Skin of body (tissue), 2 donors: ENCODE results near the gene ZDHHC1. TPM values are rescaled to one million over a fixed set of nuclear protein-coding genes. Genes with fewer than 3 reads are reported as not detected.

Source experiments
- DNase-seq: peaks from one replicate; lab custom pipeline; 2025; lab: John Stamatoyannopoulos, UW
- total RNA-seq: library from RNA; depleted of rRNA; stranded (reverse); fragments of >200 nt; gene quantifications from one replicate; pipeline ENCODE4 v1.2.3, GENCODE V29; 2014

Gene ZDHHC1
- total RNA-seq, 1 donor from 2014 or later: 7.0 TPM

DNA sequence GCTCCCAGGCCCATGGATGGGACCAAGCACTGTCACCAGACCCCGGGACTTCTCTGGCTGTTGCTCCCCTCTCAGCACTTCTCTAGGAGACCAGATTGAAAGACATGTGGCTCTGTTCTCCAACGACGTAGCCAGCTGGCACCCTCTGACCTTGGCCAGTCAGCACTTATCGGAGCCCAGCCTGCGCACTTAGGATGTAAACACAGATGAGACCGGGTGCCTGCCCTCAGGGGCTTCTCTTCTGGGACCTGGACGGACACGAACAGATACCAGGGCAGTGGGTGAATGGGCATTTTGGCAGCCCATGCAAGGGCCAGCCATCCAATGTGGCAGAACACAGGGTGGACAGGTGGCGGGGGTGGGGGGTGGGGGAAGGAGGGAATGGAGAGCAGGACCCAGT, 6.6 kb downstream of the ZDHHC1 start:
- DNase-seq: no peak

DNA sequence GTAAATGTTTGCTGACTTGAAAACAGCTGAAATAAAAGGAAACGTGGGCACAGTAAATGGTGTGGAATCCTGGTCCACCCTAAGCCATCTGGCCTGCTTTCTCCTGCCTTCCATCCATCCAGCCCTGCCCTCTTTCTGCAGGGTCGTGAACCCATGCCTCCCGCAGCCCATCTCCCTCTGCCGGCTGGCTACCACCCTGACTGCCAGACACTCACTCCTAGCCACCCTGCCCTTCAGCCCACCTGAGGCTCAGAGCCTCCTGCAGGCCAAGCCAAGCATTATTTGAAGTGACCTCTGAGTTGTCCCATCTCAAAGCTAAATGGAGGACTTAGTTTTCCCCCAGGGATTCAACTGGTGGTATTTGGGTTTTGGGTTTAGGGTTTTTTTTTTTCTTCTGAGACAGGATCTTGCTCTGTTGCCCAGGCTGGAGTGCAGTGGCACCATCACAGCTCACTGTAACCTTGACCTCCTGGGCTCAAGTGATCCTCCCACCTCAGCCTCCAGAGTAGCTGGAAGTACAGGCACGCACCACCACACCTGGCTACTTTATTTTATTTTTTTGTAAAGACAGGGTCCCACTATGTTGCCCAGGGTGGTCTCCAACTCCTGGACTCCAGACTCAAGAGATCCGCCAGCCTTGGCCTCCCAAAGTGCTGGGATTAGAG, 8.4 kb downstream of the ZDHHC1 start:
- DNase-seq: no peak

DNA sequence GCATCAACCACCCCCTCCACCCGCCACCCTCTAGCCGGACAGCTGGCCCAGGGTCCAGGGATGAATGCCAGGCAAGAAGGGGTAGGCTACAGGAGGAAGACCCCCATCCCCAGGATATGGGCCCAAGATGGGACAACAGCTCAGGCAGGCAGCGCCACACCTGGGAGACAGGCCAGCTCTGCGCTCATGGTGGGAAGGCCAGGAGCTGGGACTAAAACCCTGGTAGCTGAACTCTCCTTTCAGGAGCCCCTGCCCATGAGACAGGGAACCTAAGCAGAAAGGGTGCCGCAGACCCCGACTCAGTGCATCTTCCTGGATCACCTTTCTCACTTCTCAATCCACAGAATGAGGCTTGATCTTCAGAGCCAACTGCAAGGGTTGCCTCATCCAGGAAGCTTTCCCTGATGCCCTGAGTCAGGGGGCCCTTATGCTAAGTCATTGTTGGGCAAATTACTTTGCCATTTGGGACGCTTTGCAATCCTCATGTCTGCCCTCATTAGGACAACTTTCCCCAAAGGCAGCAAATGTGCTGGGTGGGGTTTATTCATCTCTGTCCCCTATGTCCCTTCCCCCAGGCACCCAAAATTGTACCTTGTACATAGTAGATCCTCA, 9.0 kb downstream of the ZDHHC1 start:
- no peak for DNase-seq

DNA sequence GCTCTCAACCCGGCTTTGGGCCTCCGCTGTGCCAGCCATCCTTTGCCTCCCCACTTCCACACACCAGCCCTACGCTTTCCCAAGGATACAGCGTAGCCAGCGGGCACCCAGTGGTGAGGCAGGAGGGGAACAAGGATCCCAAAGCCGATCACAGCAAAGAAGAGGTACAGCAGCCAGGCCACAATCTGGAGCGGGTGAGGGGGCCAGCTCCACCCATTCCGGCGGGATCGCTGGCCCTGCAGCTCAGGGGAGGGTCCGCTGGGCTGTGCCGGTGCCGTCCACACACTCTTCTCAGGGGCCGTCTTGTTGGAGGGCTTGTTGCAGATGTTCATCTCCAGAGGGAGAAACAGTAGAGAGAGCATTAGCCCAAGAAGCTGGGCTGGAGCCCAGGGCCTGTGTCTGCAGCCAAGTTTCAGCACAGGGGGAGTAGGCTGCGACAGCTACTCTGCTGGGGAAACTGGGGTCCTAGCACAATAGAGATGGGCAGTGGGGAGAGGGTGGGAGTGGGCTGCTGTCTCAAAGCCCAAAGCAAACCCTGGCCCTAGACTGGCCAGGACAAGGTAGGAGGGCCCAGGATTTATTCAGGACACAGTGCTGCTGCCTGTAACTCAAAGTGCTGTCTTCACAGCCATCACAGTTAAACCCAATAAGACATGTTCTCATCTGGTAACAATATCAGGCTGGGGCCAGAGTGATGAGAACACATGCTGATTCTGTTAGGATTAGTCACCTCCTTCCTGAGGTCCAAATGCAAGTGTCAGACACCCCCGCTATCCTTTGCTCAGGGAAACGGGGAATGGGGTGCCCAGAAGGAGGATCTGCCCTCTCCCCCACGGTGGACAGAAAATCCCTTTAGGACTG, 9.9 kb downstream of the ZDHHC1 start:
- DNase-seq: peak; percentile 93

DNA sequence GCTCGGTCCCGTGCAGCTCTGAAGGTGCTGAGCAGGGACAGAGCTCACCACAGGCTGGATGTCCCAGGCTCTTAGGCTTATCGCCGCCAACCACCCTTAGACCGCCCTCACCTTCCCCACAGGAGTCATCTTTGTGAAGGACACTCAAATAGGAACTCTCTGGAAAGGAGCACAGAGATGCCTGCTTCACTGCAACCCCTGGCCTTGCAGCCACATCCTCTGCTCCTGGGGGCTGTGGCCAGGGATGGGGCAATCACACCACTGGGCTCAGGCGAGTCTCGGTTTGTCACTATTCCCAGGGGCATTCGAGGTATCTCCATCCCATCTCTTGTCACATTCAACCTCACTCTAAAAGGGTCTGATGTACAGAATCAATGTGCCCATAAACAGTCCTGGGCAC, 10.9 kb downstream of the ZDHHC1 start:
- no peak for DNase-seq

DNA sequence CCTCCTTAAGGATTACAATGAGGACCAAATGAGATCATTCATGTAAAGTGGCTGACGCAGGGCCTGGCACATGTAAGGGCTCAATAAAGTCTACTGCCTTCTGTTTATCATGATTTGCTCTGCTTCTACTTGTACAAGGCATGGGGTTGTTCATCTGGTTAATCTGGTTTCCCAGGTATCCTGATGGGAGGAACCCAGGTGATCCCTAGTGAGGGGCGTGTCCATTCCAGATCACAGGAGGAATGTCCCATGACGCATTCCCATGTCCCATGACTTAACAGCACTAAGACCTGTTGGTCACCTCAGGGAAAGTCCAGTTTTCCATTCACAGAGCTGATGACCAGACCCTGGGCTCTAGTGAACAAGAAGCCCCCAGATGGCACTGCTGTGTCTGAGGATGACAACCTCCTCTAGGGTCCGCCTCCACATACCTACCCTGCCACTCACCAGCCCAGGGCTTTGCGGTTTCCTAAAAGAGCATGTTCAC, 11.5 kb downstream of the ZDHHC1 start:
- DNase-seq: no peak

DNA sequence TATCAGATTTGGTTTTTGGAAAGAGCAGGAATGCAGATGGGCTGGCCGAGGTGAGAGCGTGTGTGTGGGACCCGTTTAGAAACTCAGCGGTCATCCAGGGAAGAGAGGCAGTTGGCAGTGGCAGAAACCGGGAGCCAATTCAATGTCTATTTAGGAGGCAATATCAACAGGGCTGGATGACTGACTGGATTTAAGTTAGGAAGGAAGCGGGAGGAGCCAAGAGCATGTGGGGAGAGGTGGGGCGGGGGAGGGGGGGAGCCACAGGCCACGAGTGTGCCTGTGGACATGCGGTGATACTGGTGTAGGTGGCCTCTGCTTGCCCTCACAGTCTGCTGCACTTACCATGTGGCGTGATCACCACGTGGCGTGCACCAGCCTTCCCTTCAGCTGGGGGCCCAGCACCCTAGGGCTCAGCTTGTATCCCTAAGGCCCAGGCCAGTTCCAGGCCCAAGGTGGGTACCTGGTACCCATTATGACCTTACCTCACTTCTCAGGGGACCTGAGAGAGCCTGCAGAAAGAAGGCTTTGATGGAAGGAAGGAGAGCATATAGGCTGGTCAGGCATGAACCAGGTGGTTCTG, 12.2 kb downstream of the ZDHHC1 start:
- no peak for DNase-seq

DNA sequence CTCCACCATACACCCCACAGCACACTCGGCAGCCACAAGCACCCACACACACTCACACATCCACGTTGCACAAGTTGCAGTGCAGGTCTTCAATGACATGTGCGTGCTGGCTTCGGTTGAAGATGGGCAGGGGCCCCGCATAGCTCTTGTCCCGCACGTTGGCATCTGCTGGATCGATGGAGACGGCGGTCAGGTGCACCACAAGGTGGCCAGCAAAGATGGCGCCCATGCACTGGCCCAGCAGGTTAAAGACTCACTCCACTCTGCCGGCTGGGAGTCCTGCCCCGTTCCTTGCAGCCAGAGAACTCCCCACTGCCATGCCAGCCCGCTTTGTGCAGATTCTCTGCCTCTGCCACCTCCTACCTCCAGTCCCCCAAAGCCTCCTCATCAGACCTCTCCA, 15.4 kb downstream of the ZDHHC1 start:
- no peak for DNase-seq

DNA sequence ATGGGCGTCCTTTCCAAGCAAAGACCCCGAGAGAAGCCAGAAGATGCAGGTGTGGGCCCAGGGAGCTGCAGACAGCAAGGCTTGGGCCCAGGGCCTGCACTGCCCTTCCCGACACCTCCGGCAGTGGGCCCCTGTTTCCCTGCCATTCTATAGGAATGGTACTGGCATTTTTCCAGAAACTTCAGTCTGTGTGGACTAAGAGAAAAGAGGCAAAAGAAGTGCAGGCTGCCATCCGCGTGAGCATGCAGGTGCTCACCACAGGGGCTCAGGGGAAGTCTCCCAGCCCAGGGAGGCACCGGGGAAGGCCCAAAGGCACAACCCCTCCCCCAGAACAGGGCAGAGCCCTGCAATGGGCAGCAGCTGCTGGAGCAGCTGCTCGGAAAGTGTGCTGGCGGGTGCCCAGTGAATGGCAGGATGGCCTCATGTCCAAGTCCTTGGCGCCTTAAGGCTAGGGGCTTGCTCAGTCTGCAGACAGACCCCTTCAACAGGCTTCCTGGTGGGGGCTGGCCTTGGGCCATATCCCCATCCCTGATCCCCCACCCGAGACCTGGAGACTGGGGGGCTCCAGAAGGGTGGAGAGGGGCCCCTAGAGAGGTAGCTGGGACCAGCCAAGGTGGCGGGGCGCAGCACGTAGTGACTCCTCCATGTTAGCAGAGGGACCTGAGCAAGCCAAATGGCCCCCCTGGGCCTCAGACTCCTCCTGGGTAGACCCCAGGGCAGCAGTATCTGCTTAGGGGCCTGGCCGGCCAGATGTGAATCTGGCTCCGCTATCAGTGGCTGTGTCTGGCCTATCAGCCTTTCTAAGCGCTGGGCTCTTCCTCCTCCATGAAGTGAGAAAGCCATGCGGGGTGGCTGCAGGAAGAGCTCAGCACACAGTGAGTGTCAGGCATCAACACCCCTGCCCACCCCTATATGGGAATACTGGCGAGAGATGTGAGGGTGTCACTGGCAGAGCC, 16.2 kb downstream of the ZDHHC1 start:
- DNase-seq: no peak

DNA sequence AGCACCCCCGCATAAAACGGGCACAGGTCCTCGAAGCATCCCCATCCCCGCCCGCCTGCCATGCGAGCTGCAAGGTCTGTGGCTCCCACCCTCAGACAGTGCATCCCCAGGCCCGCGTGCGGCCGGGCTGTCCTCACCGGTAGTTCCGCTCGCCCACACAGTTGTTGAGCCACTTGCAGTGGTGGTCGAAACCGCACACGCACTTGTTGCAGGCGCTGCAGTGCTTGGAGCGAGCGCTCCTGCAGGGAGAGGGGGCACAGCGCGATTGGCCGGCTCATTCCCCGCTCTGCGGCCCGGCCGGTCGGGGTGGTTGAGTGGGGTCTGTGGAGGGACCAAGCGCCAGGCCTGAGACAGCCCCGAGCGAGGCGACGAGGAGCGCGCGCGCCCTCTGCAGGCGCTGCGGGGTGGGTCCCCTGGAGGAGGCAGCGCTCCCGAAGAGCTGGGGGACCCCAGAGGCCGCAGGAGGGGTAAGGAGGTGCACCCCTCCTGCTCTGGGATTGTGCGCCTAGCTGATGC, 17.0 kb downstream of the ZDHHC1 start:
- no peak for DNase-seq

DNA sequence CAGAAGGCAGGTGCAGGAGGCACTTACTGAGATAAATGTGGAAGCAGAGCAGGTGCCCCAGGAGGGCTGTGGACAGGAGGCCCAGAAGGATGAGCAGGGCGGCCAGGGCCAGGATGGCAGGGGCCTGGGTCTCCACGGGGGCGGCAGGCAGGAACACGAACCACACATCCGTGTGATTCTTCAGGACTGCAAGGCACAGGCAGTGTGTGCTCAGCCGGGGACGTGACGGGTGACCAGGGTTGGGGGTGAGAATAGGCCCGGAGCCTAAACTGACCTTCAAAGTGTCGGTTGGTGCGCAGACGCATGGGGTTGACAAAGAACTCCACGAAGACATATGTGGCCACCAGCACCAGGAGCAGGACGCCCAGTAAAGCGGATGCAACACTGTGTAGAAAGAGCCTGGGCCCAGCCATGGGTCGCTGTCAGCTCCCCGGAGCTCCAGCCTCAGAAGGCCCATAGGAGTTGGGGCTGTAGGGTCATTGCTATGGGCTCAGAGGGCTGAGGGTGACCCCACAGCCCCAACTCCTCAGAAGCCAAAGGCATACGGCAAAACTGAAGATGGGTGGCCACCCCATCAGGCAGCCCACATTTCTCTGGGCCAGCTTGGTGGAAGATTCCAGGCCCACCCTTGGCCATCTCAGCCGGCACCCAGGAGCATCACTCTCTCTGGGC, 17.6 kb downstream of the ZDHHC1 start:
- DNase-seq: no peak

DNA sequence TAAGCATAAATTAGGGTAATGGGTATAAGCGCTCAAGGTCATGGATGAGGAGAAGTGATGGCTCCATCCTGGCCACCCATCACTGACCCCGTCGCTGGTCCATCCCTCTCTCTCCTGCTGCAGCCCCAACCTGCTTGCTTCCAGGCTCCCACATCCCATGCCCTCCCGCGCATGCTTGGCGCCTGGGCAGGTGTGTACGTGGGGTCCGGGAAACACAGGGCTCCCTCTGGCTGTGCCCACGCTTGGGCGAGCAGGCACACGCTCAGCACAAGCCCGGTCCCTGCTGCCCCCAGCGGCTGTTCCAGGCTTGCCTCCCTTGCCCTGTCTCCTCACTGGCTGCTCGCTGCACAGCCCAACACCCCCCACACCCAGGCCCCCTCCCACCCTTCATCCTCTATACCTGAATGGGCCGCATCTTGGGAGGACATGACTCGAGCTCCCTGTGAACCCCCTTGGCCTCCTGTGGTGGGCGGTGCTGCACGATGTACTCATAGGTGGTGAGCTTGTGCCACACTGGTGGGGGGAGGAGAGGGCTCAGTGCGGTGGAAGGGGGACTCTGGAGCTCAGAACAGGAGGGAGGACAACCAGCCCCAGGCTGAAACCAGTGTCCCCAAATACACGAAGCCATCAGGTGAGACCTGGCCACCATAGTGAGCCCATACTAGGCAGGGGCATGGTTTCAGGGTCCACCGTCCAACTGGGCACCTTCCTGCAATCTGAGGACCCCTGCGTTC, 18.3 kb downstream of the ZDHHC1 start:
- no peak for DNase-seq

DNA sequence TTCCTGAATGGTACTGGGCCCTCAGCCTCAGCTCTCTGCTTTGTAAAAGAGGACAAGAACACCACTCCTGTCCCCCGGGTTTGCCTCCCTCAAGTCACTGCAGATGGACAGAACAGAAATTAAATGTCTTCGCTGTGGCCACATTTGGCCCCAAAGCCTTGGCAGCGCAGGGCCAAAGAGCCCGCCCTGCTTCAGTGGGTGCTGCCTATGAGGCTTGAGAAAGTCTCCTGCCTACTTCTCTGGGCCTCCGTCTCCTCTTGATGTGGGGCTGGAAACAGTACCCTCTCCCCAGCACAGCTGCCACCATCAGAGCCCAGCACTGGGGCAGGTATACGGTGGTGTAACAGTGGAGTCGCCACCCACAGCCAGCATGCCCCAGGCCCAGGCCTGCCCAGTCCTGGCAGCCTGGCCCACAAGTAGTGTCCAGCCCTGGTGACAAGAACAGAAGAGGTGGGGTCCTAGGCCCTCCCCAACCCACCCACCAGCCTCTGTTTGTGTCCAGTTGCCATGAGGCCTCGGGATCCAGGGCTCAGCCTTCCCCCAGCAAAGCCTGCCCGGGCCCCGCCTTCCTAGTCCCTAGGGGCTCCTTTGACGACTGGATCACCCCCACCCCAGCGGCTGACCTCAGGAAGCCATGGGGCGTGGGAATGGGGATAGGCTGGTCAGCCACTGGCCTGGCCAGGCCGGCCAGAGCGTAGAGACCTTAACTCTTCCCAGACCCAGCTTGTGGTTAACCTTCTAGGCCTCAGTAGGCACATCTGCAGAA, 19.1 kb downstream of the ZDHHC1 start:
- peak; percentile 32 for DNase-seq

DNA sequence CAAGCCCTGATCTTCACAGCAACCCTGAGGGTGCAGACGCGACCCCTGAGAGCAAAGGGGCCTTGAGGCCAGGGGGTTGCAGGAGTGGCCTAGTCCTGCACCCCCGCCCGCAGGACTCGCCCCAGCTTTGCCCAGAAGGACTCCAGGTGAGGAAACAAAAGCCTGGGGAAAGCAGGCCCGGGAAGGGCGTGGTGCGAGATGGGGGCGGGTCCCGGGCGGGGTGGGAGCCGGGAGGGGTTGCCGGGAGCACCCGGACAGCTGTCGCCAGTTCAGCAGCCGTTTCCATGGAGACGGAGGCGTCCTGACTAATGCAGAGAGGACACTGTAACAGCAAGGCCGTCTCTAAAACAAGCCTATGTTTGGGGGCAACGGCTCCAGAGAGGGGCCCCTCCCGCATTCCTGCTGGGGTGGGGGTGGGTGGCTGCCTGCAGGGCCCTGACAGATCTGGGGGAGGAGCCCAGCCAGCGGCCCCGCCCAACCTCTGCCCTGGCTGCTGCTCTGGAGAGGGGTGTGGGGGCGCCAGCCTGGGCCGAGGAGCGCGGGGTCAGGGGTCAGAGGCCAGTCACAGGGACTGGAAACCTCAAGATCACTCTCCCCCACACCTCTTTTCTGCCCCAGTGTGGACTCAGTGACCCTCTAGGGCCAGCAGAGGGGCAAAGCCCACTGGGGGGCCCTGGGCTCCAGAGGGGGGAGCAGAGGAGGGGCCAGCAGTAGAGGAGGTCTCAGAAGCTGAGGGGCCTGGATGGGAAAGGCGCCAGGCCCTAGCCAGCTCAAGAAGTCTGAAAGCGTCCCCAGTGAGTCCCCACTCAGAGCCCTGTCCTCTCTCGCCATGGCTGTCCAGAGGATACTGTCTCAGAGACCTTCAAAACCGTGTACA, 19.9 kb downstream of the ZDHHC1 start:
- DNase-seq: peak; percentile 79

DNA sequence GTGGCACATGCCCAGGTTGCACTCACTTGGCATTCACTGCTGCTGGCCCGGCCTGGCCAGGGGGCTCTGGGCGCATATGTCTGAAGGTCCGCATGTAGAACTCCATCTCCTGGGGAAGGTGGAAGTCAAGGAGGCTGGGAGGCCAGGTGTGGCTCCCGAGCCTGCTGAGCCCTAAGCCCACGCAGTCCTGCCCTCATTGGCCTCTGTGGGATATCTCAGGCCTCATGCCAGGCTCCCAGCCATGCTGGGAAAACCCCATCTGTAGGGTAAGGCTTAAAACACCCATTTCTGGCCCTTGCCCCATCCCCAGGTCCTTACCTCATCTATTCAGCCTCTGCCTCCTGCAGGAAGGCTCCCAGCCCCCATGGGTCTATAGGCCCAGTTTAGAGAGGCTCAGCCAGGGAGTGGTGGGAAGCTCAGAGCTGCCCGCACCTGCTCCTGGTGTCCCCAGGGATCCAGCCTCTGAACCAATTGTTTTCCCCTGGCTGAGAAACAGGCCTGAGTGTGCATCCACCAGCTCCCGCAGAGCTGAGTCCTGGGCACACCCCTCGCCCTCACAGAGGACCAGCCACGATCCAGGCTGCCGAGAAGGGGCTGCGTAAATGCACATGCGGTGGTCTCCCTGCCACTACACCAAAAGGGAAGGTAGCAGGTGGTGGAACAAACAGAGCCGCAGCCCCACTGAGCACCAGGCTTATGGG, 20.7 kb downstream of the ZDHHC1 start:
- no peak for DNase-seq

DNA sequence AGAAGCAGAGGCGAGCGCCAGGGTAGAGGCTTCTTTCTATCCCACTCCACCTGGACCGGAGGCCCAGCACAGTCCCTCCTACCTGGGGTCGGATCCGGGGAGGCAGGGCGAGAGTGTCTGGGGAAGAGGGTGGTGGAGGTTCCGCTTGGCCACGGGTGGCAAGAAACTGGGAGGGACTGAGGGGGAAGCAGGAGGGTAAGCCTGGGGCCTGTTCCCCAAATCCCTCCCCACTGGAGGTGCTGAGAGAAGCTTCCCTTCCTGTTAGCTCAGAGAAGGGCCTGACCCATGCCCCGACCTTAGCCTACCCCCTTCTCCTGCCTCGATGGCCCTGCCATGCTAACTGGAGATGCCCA, 21.2 kb downstream of the ZDHHC1 start:
- DNase-seq: no peak
